Loucy (cell line): ENCODE results near the gene RMC1.
"Not testable (repeated sequence)": the region's sequence is repeated elsewhere in the genome, so short reads cannot be mapped to it uniquely, and the experiment has no call there.

Experiments
- H2AFZ ChIP-seq: fragments of 200-600 bp; sonication (generic); 2 replicates; pipeline ENCODE4 v1.6.0; 2016; ENCODE audit warnings: antibody characterized with exemption, mild to moderate bottlenecking, low read length, moderate library complexity
- H3F3A ChIP-seq: fragments of 200-600 bp; 2 replicates; pipeline ENCODE4 v1.6.0; 2016; ENCODE audit warnings: antibody characterized with exemption, low read depth, mild to moderate bottlenecking
- H3K27me3 ChIP-seq: fragments of 200-600 bp; sonication (generic); 2 replicates; pipeline ENCODE4 v1.6.1; 2014; ENCODE audit warnings: low read length, mild to moderate bottlenecking; ENCODE audit not compliant: insufficient read depth, poor library complexity, severe bottlenecking
- H3K36me3 ChIP-seq: fragments of 200-600 bp; sonication (generic); 2 replicates; pipeline ENCODE4 v1.6.1; 2016; ENCODE audit warnings: low read length; ENCODE audit not compliant: insufficient read depth
- H3K4me1 ChIP-seq: fragments of 200-600 bp; sonication (generic); 2 replicates; pipeline ENCODE4 v1.5.1; 2014; ENCODE audit warnings: low read length, mild to moderate bottlenecking; ENCODE audit not compliant: insufficient read depth, poor library complexity, severe bottlenecking
- H3K4me2 ChIP-seq: fragments of 200-600 bp; sonication (generic); 2 replicates; pipeline ENCODE4 v1.6.0; 2014; ENCODE audit warnings: antibody characterized with exemption, low read length, low read depth, mild to moderate bottlenecking; ENCODE audit not compliant: poor library complexity, severe bottlenecking
- H3K4me3 ChIP-seq: fragments of 200-600 bp; sonication (generic); 2 replicates; pipeline ENCODE4 v1.5.1; 2014; ENCODE audit warnings: low read length, mild to moderate bottlenecking, mixed read lengths; ENCODE audit not compliant: poor library complexity, severe bottlenecking
- H3K79me2 ChIP-seq: fragments of 200-600 bp; sonication (generic); 2 replicates; pipeline ENCODE4 v1.6.1; 2014; ENCODE audit warnings: low read length; ENCODE audit not compliant: insufficient read depth
- H3K9ac ChIP-seq: fragments of 200-600 bp; sonication (generic); 2 replicates; pipeline ENCODE4 v1.6.0; 2014; ENCODE audit warnings: mild to moderate bottlenecking, low read depth, low read length, moderate library complexity; ENCODE audit not compliant: poor library complexity, severe bottlenecking
- H3K9me2 ChIP-seq: fragments of 200-600 bp; sonication (generic); replicated peaks from 2 replicates; pipeline ENCODE4 v1.6.1; 2016; ENCODE audit warnings: low read depth, low read length, mixed read lengths
- H3K9me3 ChIP-seq: fragments of 200-600 bp; sonication (generic); 2 replicates; pipeline ENCODE4 v1.6.1; 2014; ENCODE audit warnings: mild to moderate bottlenecking, antibody characterized with exemption, low read length, low read depth; ENCODE audit not compliant: insufficient read depth
- H4K20me1 ChIP-seq: fragments of 200-600 bp; sonication (generic); 2 replicates; pipeline ENCODE4 v1.6.0; 2014; ENCODE audit warnings: antibody characterized with exemption, low read length, mild to moderate bottlenecking; ENCODE audit not compliant: insufficient read depth, poor library complexity, severe bottlenecking
- EZH2phosphoT487 ChIP-seq: fragments of 200-600 bp; IDR thresholded peaks from 2 replicates; pipeline ENCODE4 v1.6.1; 2018; ENCODE audit warnings: antibody characterized with exemption, mild to moderate bottlenecking, moderate library complexity, borderline replicate concordance
- TF ChIP-seq, protein P1 (sequence below): fragments of 200-600 bp; sonication (generic); conservative IDR thresholded peaks from 2 replicates; pipeline ENCODE4 v1.5.1; 2014; ENCODE audit warnings: mild to moderate bottlenecking, antibody characterized with exemption, low read length

RMC1 gene

DNA sequence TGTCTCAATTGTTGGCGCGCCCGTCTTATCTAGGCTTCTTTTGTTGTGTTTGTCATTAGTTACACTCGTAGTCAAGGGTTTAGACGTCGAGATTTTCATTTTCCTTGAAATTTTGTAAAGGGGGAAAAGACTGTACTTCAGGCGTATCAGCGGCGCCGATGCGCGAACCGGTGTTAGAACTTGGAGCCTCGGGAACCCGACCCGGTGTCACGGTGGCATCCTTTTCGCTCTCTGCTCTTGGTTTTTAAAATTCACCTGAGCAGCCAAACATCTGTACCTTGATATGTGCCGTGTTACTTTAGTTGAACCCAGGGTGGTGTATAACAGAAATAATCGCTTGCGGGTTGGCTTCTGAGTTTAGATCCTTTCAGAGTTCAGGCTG lies 643 bp downstream of the RMC1 start:
- H3K9ac ChIP-seq, result peak overlapping the region; percentile 72
- peak overlapping the region; percentile 79 for H3K4me3 ChIP-seq
- peaks cover 4% of the 10 kb centered on the region; the same call in 1 of the 2 replicates for H3K36me3 ChIP-seq
- peak overlapping the region; percentile 81 for H2AFZ ChIP-seq
- H4K20me1 ChIP-seq, result peaks cover 17% of the 10 kb centered on the region
- peak overlapping the region; percentile 80 for H3K4me2 ChIP-seq
- H3K9me2 ChIP-seq, result no peaks in the 10 kb centered on the region
- no peak for TF ChIP-seq EZH2phosphoT487
- TF ChIP-seq, protein P1, sequence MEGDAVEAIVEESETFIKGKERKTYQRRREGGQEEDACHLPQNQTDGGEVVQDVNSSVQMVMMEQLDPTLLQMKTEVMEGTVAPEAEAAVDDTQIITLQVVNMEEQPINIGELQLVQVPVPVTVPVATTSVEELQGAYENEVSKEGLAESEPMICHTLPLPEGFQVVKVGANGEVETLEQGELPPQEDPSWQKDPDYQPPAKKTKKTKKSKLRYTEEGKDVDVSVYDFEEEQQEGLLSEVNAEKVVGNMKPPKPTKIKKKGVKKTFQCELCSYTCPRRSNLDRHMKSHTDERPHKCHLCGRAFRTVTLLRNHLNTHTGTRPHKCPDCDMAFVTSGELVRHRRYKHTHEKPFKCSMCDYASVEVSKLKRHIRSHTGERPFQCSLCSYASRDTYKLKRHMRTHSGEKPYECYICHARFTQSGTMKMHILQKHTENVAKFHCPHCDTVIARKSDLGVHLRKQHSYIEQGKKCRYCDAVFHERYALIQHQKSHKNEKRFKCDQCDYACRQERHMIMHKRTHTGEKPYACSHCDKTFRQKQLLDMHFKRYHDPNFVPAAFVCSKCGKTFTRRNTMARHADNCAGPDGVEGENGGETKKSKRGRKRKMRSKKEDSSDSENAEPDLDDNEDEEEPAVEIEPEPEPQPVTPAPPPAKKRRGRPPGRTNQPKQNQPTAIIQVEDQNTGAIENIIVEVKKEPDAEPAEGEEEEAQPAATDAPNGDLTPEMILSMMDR, result no peak
- H3K79me2 ChIP-seq, result peaks cover 45% of the 10 kb centered on the region
- peaks cover 30% of the 10 kb centered on the region for H3K4me1 ChIP-seq
- no peaks in the 10 kb centered on the region for H3K27me3 ChIP-seq
- H3F3A ChIP-seq, result no peaks in the 10 kb centered on the region
- H3K9me3 ChIP-seq, result no peaks in the 10 kb centered on the region

DNA sequence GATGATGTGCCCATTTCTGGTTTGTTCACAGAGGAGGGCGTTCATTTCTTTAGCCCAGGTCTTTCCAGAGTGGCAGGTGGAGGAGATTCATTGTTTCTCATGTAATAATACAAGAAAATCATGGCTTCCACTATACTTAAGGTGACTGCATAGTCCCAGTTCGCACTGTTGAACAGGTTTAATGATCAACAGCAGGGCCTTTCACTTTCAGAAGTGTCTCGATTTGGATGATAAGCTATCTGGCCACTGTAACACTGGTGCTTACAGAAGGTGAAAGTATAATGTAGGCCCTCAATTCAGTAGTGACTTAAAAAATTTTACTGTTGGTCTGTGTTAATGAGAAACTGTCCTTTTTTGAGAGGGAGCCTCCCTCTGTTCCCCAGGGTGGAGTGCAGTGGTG lies 1.4 kb downstream of the RMC1 start:
- peaks cover 45% of the 10 kb centered on the region for H3K79me2 ChIP-seq
- H3K9me2 ChIP-seq, result no peaks in the 10 kb centered on the region
- H3K4me2 ChIP-seq, result peak overlapping the region; percentile 80
- H3K4me1 ChIP-seq, result peaks cover 30% of the 10 kb centered on the region
- H3F3A ChIP-seq, result no peaks in the 10 kb centered on the region
- H3K9ac ChIP-seq, result peak overlapping the region; percentile 72
- peaks cover 17% of the 10 kb centered on the region for H4K20me1 ChIP-seq
- H3K9me3 ChIP-seq, result no peaks in the 10 kb centered on the region
- peak overlapping the region; percentile 79 for H3K4me3 ChIP-seq
- H3K36me3 ChIP-seq, result peaks cover 5% of the 10 kb centered on the region; the same call in 1 of the 2 replicates
- H3K27me3 ChIP-seq, result no peaks in the 10 kb centered on the region
- TF ChIP-seq, protein P1, result no peak
- TF ChIP-seq EZH2phosphoT487, result no peak
- H2AFZ ChIP-seq, result no peak overlapping the region

DNA sequence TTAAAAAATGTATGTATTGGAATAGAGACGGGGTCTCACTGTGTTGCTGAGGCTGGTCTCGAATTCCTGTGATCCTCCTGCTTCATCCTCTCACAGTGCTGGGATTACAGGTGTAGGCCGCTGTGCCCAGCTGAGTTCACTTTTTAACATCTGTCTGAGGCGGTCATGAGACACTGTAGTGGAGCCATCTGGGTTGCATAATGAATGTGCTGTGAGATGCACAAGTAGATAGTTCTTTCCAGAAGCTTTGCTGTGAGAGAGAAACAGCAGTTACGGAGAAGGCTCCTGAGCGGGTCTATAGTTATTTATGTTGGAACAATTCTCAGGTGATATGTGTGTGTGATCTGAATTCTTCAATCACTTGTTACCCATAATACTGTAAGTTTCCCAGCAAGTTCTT lies 3.1 kb downstream of the RMC1 start:
- H3K9ac ChIP-seq, result peak overlapping the region; percentile 35
- peak overlapping the region; percentile 38 for H3K4me2 ChIP-seq
- H3K9me2 ChIP-seq, result no peaks in the 10 kb centered on the region
- no peaks in the 10 kb centered on the region for H3K27me3 ChIP-seq
- H3F3A ChIP-seq, result no peaks in the 10 kb centered on the region
- H2AFZ ChIP-seq, result no peak overlapping the region
- H3K36me3 ChIP-seq, result peaks cover 21% of the 10 kb centered on the region; the same call in 1 of the 2 replicates
- TF ChIP-seq EZH2phosphoT487, result no peak
- TF ChIP-seq, protein P1, result no peak
- H3K79me2 ChIP-seq, result peaks cover 45% of the 10 kb centered on the region
- peaks cover 30% of the 10 kb centered on the region for H3K4me1 ChIP-seq
- peaks cover 17% of the 10 kb centered on the region for H4K20me1 ChIP-seq
- no peak overlapping the region for H3K4me3 ChIP-seq
- H3K9me3 ChIP-seq, result no peaks in the 10 kb centered on the region

DNA sequence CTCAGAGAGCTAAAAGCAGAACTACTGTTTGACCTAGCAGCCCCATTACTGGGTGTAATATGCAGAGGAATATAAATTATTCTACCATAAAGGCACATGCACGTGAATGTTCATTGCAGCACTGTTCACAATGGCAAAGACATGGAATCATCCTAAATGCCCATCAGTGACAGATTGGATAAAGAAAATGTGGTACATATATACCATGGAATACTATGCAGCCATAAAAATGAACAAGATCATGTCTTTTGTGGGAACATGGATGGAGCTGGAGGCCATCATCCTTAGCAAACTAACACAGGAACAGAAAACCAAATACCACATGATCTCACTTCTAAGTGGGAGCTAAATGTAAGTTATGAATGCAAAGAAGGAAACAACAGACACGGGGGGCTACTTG lies 7.6 kb downstream of the RMC1 start:
- not testable (repeated sequence) for H3K9me3 ChIP-seq, H3F3A ChIP-seq, H3K9me2 ChIP-seq, H3K9ac ChIP-seq, H3K4me2 ChIP-seq, H3K27me3 ChIP-seq, H4K20me1 ChIP-seq, H2AFZ ChIP-seq, H3K4me3 ChIP-seq
- H3K36me3 ChIP-seq, result peaks cover 39% of the 10 kb centered on the region; the same call in 1 of the 2 replicates
- peaks cover 14% of the 10 kb centered on the region for H3K4me1 ChIP-seq
- peaks cover 19% of the 10 kb centered on the region; the same call in 1 of the 2 replicates for H3K79me2 ChIP-seq

DNA sequence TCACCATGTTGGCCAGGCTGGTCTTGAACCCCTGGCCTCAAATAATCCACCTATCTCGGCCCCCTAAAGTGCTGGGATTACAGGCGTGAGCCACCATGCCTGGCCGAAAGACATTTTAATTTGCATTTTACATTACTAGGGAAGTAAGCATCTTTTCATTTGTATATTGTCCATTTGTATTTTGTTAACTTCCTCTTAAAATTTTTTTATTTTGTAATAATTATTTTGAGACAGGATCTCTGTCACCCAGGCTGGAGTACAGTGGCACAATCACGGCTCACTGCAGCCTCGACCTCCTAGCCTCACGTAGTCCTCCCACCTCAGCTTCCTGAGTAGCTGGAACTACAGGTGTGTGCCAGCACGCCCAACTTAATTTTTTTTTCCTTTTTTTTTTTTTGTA lies 8.9 kb downstream of the RMC1 start:
- not testable (repeated sequence) for H3K27me3 ChIP-seq, H2AFZ ChIP-seq, H3K9me3 ChIP-seq, H3K4me2 ChIP-seq, H3K4me1 ChIP-seq, H3K9ac ChIP-seq, H3K9me2 ChIP-seq, H3K4me3 ChIP-seq, H3F3A ChIP-seq, H4K20me1 ChIP-seq
- Histone ChIP-seq H3K79me2 (peaks cover 11% of the 10 kb centered on the region; the same call in 1 of the 2 replicates), H3K36me3 (peaks cover 48% of the 10 kb centered on the region; the same call in 1 of the 2 replicates)
